ENCODE results near the gene CDC25A.

CDC25A gene

GRCh38 chr3:48141604-48142137 is 46.5 kb downstream of the CDC25A start:
- H3K36me3 ChIP-seq (ENCODE audit: insufficient read depth, low read length), result no peaks in the 10 kb centered on the region
- no peak overlapping the region for H3K9ac ChIP-seq (ENCODE audit: low read depth, low read length)
- H3K9me3 ChIP-seq (ENCODE audit: control insufficient read depth, insufficient read depth, low read length), result no peaks in the 10 kb centered on the region
- peaks cover 4% of the 10 kb centered on the region; the same call in 1 of the 2 replicates for H3K4me1 ChIP-seq (ENCODE audit: insufficient read depth, low read length)

GRCh38 chr3:48140936-48141603 is 47.1 kb downstream of the CDC25A start:
- H3K9ac ChIP-seq (ENCODE audit: low read depth, low read length), result no peak overlapping the region
- no peaks in the 10 kb centered on the region for H3K36me3 ChIP-seq (ENCODE audit: insufficient read depth, low read length)
- H3K9me3 ChIP-seq (ENCODE audit: control insufficient read depth, insufficient read depth, low read length), result no peaks in the 10 kb centered on the region
- H3K4me1 ChIP-seq (ENCODE audit: insufficient read depth, low read length), result peaks cover 4% of the 10 kb centered on the region; the same call in 1 of the 2 replicates

- peaks cover 4% of the 10 kb centered on the region; the same call in 1 of the 2 replicates for H3K4me1 ChIP-seq (ENCODE audit: insufficient read depth, low read length)
- H3K9ac ChIP-seq (ENCODE audit: low read depth, low read length), result no peak overlapping the region
- no peaks in the 10 kb centered on the region for H3K9me3 ChIP-seq (ENCODE audit: control insufficient read depth, insufficient read depth, low read length)
- H3K36me3 ChIP-seq (ENCODE audit: insufficient read depth, low read length), result no peaks in the 10 kb centered on the region
These were observed 47.9 kb downstream of the CDC25A start for GRCh38 chr3:48140336-48140757.

GRCh38 chr3:48137425-48137999 is 50.7 kb downstream of the CDC25A start:
- Histone ChIP-seq H3K4me1 (ENCODE audit: insufficient read depth, low read length) (peaks cover 4% of the 10 kb centered on the region; the same call in 1 of the 2 replicates), H3K9me3 (ENCODE audit: control insufficient read depth, insufficient read depth, low read length) (no peaks in the 10 kb centered on the region), H3K36me3 (ENCODE audit: insufficient read depth, low read length) (no peaks in the 10 kb centered on the region), H3K9ac (ENCODE audit: low read depth, low read length) (no peak overlapping the region)

- no peak overlapping the region for H3K9ac ChIP-seq (ENCODE audit: low read depth, low read length)
- H3K36me3 ChIP-seq (ENCODE audit: insufficient read depth, low read length), result no peaks in the 10 kb centered on the region
- H3K9me3 ChIP-seq (ENCODE audit: control insufficient read depth, insufficient read depth, low read length), result no peaks in the 10 kb centered on the region
- H3K4me1 ChIP-seq (ENCODE audit: insufficient read depth, low read length), result peaks cover 4% of the 10 kb centered on the region; the same call in 1 of the 2 replicates
These were observed 52.4 kb downstream of the CDC25A start for GRCh38 chr3:48135552-48136495.

GRCh38 chr3:48130321-48130904 is 57.8 kb downstream of the CDC25A start:
- Histone ChIP-seq H3K9ac (ENCODE audit: low read depth, low read length) (no peak overlapping the region), H3K4me1 (ENCODE audit: insufficient read depth, low read length) (peaks cover 4% of the 10 kb centered on the region; the same call in 1 of the 2 replicates), H3K36me3 (ENCODE audit: insufficient read depth, low read length) (no peaks in the 10 kb centered on the region), H3K9me3 (ENCODE audit: control insufficient read depth, insufficient read depth, low read length) (no peaks in the 10 kb centered on the region)

- Histone ChIP-seq H3K9ac (ENCODE audit: low read depth, low read length) (no peak overlapping the region), H3K4me1 (ENCODE audit: insufficient read depth, low read length) (peaks cover 9% of the 10 kb centered on the region; the same call in 1 of the 2 replicates)
These were observed 58.3 kb downstream of the CDC25A start for GRCh38 chr3:48129921-48130320.

GRCh38 chr3:48128774-48129173 is 59.4 kb downstream of the CDC25A start:
- Histone ChIP-seq H3K4me1 (ENCODE audit: insufficient read depth, low read length) (peaks cover 10% of the 10 kb centered on the region; the same call in 1 of the 2 replicates), H3K36me3 (ENCODE audit: insufficient read depth, low read length) (no peaks in the 10 kb centered on the region), H3K9ac (ENCODE audit: low read depth, low read length) (no peak overlapping the region), H3K9me3 (ENCODE audit: control insufficient read depth, insufficient read depth, low read length) (no peaks in the 10 kb centered on the region)

More at GRCh38 chr3:48129921-48130320, 58.3 kb downstream of the CDC25A start:
- Histone ChIP-seq H3K9me3 (ENCODE audit: control insufficient read depth, insufficient read depth, low read length) (no peaks in the 10 kb centered on the region), H3K36me3 (ENCODE audit: insufficient read depth, low read length) (no peaks in the 10 kb centered on the region)

- no peak overlapping the region for H3K9ac ChIP-seq (ENCODE audit: low read depth, low read length)
- no peaks in the 10 kb centered on the region for H3K9me3 ChIP-seq (ENCODE audit: control insufficient read depth, insufficient read depth, low read length)
- peaks cover 10% of the 10 kb centered on the region; the same call in 1 of the 2 replicates for H3K4me1 ChIP-seq (ENCODE audit: insufficient read depth, low read length)
- no peaks in the 10 kb centered on the region for H3K36me3 ChIP-seq (ENCODE audit: insufficient read depth, low read length)
These were observed 62.2 kb downstream of the CDC25A start for GRCh38 chr3:48125886-48126622.

GRCh38 chr3:48125013-48125705 is 63.1 kb downstream of the CDC25A start:
- Histone ChIP-seq H3K9ac (ENCODE audit: low read depth, low read length) (no peak overlapping the region), H3K9me3 (ENCODE audit: control insufficient read depth, insufficient read depth, low read length) (no peaks in the 10 kb centered on the region), H3K36me3 (ENCODE audit: insufficient read depth, low read length) (no peaks in the 10 kb centered on the region), H3K4me1 (ENCODE audit: insufficient read depth, low read length) (peaks cover 10% of the 10 kb centered on the region; the same call in 1 of the 2 replicates)

GRCh38 chr3:48123346-48123745 is 64.9 kb downstream of the CDC25A start:
- Histone ChIP-seq H3K9me3 (ENCODE audit: control insufficient read depth, insufficient read depth, low read length) (no peaks in the 10 kb centered on the region), H3K4me1 (ENCODE audit: insufficient read depth, low read length) (peaks cover 10% of the 10 kb centered on the region; the same call in 1 of the 2 replicates), H3K36me3 (ENCODE audit: insufficient read depth, low read length) (no peaks in the 10 kb centered on the region), H3K9ac (ENCODE audit: low read depth, low read length) (no peak overlapping the region)

- Histone ChIP-seq H3K9ac (ENCODE audit: low read depth, low read length) (no peak overlapping the region), H3K4me1 (ENCODE audit: insufficient read depth, low read length) (peaks cover 10% of the 10 kb centered on the region; the same call in 1 of the 2 replicates), H3K36me3 (ENCODE audit: insufficient read depth, low read length) (no peaks in the 10 kb centered on the region), H3K9me3 (ENCODE audit: control insufficient read depth, insufficient read depth, low read length) (no peaks in the 10 kb centered on the region)
These were observed 65.7 kb downstream of the CDC25A start for GRCh38 chr3:48122504-48122903.

GRCh38 chr3:48120223-48120622 is 68.0 kb downstream of the CDC25A start:
- no peaks in the 10 kb centered on the region for H3K9me3 ChIP-seq (ENCODE audit: control insufficient read depth, insufficient read depth, low read length)
- peaks cover 4% of the 10 kb centered on the region; the same call in 1 of the 2 replicates for H3K4me1 ChIP-seq (ENCODE audit: insufficient read depth, low read length)
- H3K36me3 ChIP-seq (ENCODE audit: insufficient read depth, low read length), result no peaks in the 10 kb centered on the region

More at GRCh38 chr3:48120223-48120622, 68.0 kb downstream of the CDC25A start:
- H3K9ac ChIP-seq (ENCODE audit: low read depth, low read length), result no peak overlapping the region
